Measurements from ENCODE around the gene PTPRN.

DNA sequence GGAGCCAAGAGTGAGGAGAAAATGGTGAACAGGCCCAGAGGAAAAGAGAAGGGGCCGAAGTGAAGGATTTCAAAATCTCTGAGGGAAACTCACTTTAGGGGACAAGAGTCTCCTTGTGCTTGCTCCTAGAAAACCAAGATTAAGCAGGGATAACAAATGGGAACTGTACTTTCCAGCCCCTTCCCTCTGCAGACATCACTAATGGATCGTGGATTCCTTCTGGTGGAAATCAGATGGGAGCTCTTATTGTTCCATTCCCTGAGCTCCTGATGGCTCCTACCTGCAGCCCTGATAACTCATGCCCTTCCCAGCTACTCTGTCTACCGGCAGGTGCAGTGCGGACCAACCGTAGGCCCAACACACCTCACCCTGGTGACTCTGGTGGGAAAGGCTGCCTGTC lies 43.9 kb upstream of the PTPRN start:
- TF ChIP-seq, protein P1, sequence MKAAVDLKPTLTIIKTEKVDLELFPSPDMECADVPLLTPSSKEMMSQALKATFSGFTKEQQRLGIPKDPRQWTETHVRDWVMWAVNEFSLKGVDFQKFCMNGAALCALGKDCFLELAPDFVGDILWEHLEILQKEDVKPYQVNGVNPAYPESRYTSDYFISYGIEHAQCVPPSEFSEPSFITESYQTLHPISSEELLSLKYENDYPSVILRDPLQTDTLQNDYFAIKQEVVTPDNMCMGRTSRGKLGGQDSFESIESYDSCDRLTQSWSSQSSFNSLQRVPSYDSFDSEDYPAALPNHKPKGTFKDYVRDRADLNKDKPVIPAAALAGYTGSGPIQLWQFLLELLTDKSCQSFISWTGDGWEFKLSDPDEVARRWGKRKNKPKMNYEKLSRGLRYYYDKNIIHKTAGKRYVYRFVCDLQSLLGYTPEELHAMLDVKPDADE (IDR thresholded peaks at IDR 0.05): no peak
- TF ChIP-seq, protein P2, sequence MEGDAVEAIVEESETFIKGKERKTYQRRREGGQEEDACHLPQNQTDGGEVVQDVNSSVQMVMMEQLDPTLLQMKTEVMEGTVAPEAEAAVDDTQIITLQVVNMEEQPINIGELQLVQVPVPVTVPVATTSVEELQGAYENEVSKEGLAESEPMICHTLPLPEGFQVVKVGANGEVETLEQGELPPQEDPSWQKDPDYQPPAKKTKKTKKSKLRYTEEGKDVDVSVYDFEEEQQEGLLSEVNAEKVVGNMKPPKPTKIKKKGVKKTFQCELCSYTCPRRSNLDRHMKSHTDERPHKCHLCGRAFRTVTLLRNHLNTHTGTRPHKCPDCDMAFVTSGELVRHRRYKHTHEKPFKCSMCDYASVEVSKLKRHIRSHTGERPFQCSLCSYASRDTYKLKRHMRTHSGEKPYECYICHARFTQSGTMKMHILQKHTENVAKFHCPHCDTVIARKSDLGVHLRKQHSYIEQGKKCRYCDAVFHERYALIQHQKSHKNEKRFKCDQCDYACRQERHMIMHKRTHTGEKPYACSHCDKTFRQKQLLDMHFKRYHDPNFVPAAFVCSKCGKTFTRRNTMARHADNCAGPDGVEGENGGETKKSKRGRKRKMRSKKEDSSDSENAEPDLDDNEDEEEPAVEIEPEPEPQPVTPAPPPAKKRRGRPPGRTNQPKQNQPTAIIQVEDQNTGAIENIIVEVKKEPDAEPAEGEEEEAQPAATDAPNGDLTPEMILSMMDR (conservative IDR thresholded peaks at IDR 0.05; ENCODE audit: low read depth in 2 of 2): no peak
- TF ChIP-seq EZH2 (IDR thresholded peaks at IDR 0.05; ENCODE audit: low read depth, unreplicated experiment) (no peak), NANOG (IDR thresholded peaks at IDR 0.05; ENCODE audit: borderline replicate concordance) (no peak), ZNF331 (CRISPR knock-in tag; IDR thresholded peaks at IDR 0.05; ENCODE audit: low read depth) (no peak)
- TF ChIP-seq, protein P3, sequence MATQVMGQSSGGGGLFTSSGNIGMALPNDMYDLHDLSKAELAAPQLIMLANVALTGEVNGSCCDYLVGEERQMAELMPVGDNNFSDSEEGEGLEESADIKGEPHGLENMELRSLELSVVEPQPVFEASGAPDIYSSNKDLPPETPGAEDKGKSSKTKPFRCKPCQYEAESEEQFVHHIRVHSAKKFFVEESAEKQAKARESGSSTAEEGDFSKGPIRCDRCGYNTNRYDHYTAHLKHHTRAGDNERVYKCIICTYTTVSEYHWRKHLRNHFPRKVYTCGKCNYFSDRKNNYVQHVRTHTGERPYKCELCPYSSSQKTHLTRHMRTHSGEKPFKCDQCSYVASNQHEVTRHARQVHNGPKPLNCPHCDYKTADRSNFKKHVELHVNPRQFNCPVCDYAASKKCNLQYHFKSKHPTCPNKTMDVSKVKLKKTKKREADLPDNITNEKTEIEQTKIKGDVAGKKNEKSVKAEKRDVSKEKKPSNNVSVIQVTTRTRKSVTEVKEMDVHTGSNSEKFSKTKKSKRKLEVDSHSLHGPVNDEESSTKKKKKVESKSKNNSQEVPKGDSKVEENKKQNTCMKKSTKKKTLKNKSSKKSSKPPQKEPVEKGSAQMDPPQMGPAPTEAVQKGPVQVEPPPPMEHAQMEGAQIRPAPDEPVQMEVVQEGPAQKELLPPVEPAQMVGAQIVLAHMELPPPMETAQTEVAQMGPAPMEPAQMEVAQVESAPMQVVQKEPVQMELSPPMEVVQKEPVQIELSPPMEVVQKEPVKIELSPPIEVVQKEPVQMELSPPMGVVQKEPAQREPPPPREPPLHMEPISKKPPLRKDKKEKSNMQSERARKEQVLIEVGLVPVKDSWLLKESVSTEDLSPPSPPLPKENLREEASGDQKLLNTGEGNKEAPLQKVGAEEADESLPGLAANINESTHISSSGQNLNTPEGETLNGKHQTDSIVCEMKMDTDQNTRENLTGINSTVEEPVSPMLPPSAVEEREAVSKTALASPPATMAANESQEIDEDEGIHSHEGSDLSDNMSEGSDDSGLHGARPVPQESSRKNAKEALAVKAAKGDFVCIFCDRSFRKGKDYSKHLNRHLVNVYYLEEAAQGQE (IDR thresholded peaks at IDR 0.05; ENCODE audit: unreplicated experiment): no peak

All from GM23338 (cell line).